Measurements from ENCODE around the gene NOXO1.
"Not testable (repeated sequence)": the region's sequence is repeated elsewhere in the genome, so short reads cannot be mapped to it uniquely, and the experiment has no call there.

NOXO1 gene

DNA sequence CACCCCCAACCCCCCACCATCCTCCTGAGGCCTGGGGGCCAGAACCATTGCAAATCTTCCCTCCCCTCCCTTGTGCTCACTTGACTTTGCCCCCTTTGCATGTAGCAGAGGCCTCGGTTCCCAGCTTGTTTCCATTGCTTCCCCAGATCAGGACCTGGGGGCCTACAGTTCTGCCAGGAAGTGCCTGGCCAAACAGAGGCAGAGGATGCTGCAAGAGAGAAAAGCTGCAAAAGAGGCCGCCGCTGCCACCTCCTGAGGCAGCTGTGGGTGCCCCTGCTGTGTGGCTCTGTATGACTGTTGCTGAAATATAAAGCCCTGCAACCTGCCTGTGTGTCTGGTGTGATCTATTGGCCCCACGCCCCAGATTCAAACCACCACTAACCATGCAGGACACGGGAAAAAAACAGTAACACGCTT lies 19.6 kb downstream of the NOXO1 start:
- peaks cover 15% of the 10 kb centered on the region for H3K36me3 ChIP-seq (ENCODE audit: control insufficient read depth, insufficient read depth, low read length)
- H3K4me1 ChIP-seq (ENCODE audit: control insufficient read depth, insufficient read depth, low read length, poor library complexity, severe bottlenecking), result peaks cover 50% of the 10 kb centered on the region
- H3K27me3 ChIP-seq (replicated peaks; ENCODE audit: control insufficient read depth, insufficient read depth, low read length, poor library complexity, severe bottlenecking), result no peaks in the 10 kb centered on the region
- no peak overlapping the region for H3K4me3 ChIP-seq (ENCODE audit: insufficient read depth, low read depth, low read length, poor library complexity, severe bottlenecking)
- H3K9me3 ChIP-seq (ENCODE audit: control insufficient read depth, low read length), result no peaks in the 10 kb centered on the region
- no peak for DNase-seq
- no peak overlapping the region for H3K27ac ChIP-seq (ENCODE audit: insufficient read depth, low read length, poor library complexity, severe bottlenecking)

DNA sequence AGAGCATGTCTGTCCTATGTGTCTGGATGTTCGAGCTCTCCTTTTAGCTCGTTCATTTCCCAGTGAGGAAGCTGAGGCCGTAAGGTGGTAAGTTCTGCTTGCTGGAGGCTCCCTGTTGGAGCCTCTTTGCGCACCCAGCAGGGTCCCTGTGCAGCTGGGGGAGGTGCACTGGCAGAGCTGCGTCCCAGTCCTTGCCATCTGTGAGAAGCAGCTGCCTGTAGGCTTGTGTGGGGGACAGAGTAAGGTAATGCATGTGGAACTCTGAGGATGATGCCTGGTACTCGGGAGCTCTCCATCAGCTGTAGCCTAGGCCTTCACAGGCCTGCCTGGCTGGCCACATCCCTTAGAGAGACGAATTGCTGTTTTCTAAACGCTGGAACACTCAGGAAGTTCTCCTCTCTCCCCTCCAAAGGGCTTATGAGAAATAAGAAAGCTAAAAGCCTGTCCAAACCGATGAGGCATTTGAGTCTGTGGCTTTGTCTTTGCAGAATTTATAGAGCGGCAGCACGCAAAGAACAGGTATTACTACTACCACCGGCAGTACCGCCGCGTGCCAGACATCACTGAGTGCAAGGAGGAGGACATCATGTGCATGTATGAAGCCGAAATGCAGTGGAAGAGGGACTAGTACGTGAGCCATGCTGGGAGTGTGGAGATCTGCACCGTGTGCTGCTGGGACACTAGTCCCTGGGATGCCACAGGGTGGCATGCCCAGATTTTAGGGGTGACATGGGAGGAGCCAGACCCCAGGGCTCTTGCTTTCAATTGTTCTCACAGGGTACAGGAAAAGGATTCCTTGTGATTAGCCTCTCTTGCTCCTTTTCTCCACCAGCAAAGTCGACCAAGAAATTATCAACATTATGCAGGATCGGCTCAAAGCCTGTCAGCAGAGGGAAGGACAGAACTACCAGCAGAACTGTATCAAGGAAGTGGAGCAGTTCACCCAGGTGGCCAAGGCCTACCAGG lies 20.3 kb downstream of the NOXO1 start:
- peak overlapping the region; percentile 13 for H3K27ac ChIP-seq (ENCODE audit: insufficient read depth, low read length, poor library complexity, severe bottlenecking)
- H3K4me3 ChIP-seq (ENCODE audit: insufficient read depth, low read depth, low read length, poor library complexity, severe bottlenecking), result no peak overlapping the region
- H3K36me3 ChIP-seq (ENCODE audit: control insufficient read depth, insufficient read depth, low read length), result peaks cover 15% of the 10 kb centered on the region
- no peak for DNase-seq
- H3K9me3 ChIP-seq (ENCODE audit: control insufficient read depth, low read length), result no peaks in the 10 kb centered on the region
- H3K27me3 ChIP-seq (replicated peaks; ENCODE audit: control insufficient read depth, insufficient read depth, low read length, poor library complexity, severe bottlenecking), result no peaks in the 10 kb centered on the region
- H3K4me1 ChIP-seq (ENCODE audit: control insufficient read depth, insufficient read depth, low read length, poor library complexity, severe bottlenecking), result peaks cover 49% of the 10 kb centered on the region

DNA sequence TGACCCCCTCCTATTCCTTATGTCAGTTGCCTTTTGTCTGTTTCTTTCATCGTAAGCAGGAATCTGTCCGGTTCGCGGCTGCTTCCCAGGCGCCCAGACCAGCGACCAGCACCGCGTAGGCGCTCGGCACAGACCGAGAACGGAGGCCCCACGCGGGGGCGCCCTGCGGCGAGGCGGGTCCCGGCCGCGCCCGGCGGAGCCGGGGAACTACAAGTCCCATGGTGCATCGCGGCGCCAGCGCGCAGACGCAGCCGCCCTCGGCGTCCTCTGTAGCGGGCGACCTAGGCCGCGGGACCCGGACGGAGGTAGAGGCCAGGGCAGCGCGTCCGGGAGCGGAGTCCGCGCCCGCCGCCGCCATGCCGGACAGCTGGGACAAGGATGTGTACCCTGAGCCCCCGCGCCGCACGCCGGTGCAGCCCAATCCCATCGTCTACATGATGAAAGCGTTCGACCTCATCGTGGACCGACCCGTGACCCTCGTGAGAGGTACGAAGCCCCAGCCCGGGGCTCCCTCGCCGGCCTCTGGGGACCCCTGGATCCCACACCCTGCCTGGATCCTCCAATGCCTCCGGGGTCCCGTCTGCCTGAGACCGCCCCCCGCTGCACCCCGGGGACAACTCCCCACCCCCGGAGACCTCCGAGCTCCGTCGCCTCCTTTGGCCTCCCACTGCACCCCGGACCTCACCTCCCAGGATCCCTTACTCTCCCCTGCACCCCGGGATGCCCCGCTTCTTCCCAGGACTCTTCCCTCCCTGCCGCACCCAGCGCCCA lies 21.8 kb downstream of the NOXO1 start, which contains the start of gene NDUFB10:
TSS of gene NDUFB10 (plus strand) at position 270 of the 771 bp plus-strand sequence. CDS start at position 357, 87 bp downstream.
- Histone ChIP-seq H3K9me3 (ENCODE audit: control insufficient read depth, low read length) (no peaks in the 10 kb centered on the region), H3K27me3 (replicated peaks; ENCODE audit: control insufficient read depth, insufficient read depth, low read length, poor library complexity, severe bottlenecking) (no peaks in the 10 kb centered on the region), H3K36me3 (ENCODE audit: control insufficient read depth, insufficient read depth, low read length) (peaks cover 15% of the 10 kb centered on the region), H3K27ac (ENCODE audit: insufficient read depth, low read length, poor library complexity, severe bottlenecking) (peak within 1 kb of the TSS; percentile 74), H3K4me3 (ENCODE audit: insufficient read depth, low read depth, low read length, poor library complexity, severe bottlenecking) (peak within 1 kb of the TSS; percentile 76), H3K4me1 (ENCODE audit: control insufficient read depth, insufficient read depth, low read length, poor library complexity, severe bottlenecking) (peaks cover 42% of the 10 kb centered on the region)
- peak; percentile 78 to 86 (median 80) for DNase-seq

DNA sequence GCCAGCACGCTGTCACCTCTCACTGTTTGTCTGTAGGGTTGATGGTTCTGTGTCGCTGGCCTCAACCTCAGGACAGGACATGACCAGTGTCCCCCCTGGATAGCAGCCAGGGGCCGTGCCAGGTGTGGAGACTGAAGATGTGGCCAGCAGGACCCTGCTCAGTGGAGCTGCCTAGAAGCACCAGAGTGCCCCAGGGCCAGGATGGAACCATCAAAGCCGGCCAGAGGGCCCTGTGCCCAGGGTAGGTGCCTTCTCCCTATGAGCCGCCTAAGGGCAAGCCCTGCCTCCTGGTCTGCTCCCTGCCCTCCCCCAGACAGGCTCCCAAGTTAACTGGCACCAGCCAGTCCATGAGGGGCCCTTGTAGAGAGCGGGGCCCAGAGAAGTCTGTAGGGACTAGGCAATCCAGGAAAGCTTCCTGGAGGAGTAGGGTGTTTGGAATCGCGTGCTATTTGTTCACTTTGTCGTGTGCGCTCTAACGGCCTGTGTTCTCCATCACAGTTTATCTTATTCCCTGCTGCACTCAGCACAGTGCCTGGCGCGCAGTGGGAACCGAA lies 22.5 kb downstream of the NOXO1 start:
- DNase-seq, result no peak
- Histone ChIP-seq H3K27me3 (replicated peaks; ENCODE audit: control insufficient read depth, insufficient read depth, low read length, poor library complexity, severe bottlenecking) (no peaks in the 10 kb centered on the region), H3K36me3 (ENCODE audit: control insufficient read depth, insufficient read depth, low read length) (peaks cover 15% of the 10 kb centered on the region), H3K4me1 (ENCODE audit: control insufficient read depth, insufficient read depth, low read length, poor library complexity, severe bottlenecking) (peaks cover 37% of the 10 kb centered on the region), H3K27ac (ENCODE audit: insufficient read depth, low read length, poor library complexity, severe bottlenecking) (no peak overlapping the region), H3K4me3 (ENCODE audit: insufficient read depth, low read depth, low read length, poor library complexity, severe bottlenecking) (peak overlapping the region; percentile 76), H3K9me3 (ENCODE audit: control insufficient read depth, low read length) (no peaks in the 10 kb centered on the region)

DNA sequence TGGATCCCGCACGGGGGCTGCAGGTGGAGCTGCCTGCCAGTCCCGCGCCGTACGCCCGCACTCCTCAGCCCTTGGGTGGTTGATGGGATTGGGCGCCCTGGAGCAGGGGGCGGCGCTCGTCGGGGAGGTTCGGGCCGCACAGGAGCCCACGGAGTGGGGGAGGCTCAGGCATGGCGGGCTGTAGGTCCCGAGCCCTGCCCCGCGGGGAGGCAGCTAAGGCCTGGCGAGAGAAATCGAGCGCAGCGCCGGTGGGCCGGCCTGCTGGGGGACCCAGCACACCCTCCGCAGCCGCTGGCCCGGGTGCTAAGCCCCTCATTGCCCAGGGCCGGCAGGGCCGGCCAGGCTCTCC lies 23.2 kb downstream of the NOXO1 start:
- not testable (repeated sequence) for H3K4me3 ChIP-seq (ENCODE audit: insufficient read depth, low read depth, low read length, poor library complexity, severe bottlenecking); H3K27ac ChIP-seq (ENCODE audit: insufficient read depth, low read length, poor library complexity, severe bottlenecking); H3K27me3 ChIP-seq (replicated peaks; ENCODE audit: control insufficient read depth, insufficient read depth, low read length, poor library complexity, severe bottlenecking); DNase-seq; H3K9me3 ChIP-seq (ENCODE audit: control insufficient read depth, low read length)
- Histone ChIP-seq H3K36me3 (ENCODE audit: control insufficient read depth, insufficient read depth, low read length) (peaks cover 13% of the 10 kb centered on the region), H3K4me1 (ENCODE audit: control insufficient read depth, insufficient read depth, low read length, poor library complexity, severe bottlenecking) (peaks cover 31% of the 10 kb centered on the region)

DNA sequence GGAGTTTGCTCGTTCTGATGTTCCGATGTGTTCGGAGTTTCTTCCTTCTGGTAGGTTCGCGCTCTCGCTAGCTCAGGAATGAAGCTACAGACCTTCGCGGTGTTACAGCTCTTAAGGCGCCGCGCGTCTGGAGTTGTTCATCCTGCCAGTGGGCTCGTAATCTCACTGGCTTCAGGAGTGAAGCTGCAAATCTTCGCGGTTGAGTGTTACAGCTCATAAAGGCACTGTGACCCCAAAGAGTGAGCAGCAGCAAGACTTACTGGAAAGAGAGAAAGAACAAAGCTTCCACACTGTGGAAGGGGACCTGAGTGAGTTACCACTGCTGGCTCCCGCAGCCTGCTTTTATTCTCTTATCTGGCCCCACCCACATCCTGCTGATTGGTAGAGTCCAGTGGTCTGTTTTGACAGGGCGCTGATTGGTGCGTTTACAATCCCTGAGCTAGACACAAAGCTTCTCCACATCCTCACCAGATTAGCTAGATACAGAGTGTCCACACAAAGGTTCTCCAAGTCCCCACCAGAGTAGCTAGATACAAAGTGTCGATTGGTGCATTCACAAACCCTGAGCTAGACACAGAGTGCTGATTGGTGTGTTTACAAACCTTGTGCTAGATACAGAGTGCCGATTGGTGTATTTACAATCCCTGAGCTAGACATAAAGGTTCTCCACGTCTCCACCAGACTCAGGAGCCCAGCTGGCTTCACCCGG lies 23.7 kb downstream of the NOXO1 start:
- H3K36me3 ChIP-seq (ENCODE audit: control insufficient read depth, insufficient read depth, low read length); DNase-seq; H3K9me3 ChIP-seq (ENCODE audit: control insufficient read depth, low read length); H3K27ac ChIP-seq (ENCODE audit: insufficient read depth, low read length, poor library complexity, severe bottlenecking); H3K27me3 ChIP-seq (replicated peaks; ENCODE audit: control insufficient read depth, insufficient read depth, low read length, poor library complexity, severe bottlenecking); H3K4me3 ChIP-seq (ENCODE audit: insufficient read depth, low read depth, low read length, poor library complexity, severe bottlenecking): not testable (repeated sequence)
- H3K4me1 ChIP-seq (ENCODE audit: control insufficient read depth, insufficient read depth, low read length, poor library complexity, severe bottlenecking), result peaks cover 26% of the 10 kb centered on the region

DNA sequence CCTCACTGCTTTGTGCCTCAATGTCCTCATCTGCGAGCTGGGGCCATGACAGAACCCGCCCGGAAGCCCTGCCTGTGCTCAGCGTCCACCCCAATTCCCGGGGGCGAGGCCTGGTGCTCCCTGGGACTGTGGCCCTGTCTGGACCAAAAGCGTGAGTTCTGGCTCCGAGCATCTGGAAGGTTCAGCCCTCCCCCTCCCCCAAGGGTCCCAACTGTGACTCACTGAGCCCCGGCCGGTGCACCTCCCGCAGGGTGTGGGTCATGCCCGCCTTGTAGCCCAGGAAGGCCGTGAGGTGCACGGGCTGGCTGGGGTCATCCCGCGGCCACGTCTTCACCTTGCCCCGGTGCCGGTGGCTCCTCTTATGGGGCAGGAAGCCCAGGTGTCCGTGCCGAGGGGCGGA lies 27.5 kb downstream of the NOXO1 start:
- H3K4me1 ChIP-seq (ENCODE audit: control insufficient read depth, insufficient read depth, low read length, poor library complexity, severe bottlenecking), result peaks cover under 1% of the 10 kb centered on the region
- H3K9me3 ChIP-seq (ENCODE audit: control insufficient read depth, low read length), result no peaks in the 10 kb centered on the region
- no peak overlapping the region for H3K27ac ChIP-seq (ENCODE audit: insufficient read depth, low read length, poor library complexity, severe bottlenecking)
- no peaks in the 10 kb centered on the region for H3K27me3 ChIP-seq (replicated peaks; ENCODE audit: control insufficient read depth, insufficient read depth, low read length, poor library complexity, severe bottlenecking)
- DNase-seq, result no peak
- H3K36me3 ChIP-seq (ENCODE audit: control insufficient read depth, insufficient read depth, low read length), result no peaks in the 10 kb centered on the region
- H3K4me3 ChIP-seq (ENCODE audit: insufficient read depth, low read depth, low read length, poor library complexity, severe bottlenecking), result no peak overlapping the region

DNA sequence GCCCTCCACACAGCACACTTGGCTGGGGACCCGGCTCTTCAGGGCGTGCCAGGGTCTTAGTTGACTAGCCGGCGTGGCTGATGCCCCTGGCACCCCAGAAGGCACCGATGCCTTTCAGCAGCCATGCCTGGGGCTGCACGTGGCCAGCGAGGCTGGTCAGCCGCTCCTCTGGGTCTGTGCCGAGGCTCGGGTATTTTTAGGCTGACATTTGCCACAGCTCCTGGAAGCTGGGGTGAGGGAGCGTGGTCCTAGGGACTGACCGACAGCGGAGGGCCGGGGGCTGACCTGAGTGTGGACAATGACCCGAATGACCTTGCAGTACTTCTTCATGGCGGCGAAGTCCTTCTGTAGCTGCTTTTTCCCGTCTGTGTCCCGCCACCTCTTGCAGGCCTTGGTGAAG lies 30.7 kb downstream of the NOXO1 start:
- Histone ChIP-seq H3K4me3 (ENCODE audit: insufficient read depth, low read depth, low read length, poor library complexity, severe bottlenecking) (no peak overlapping the region), H3K4me1 (ENCODE audit: control insufficient read depth, insufficient read depth, low read length, poor library complexity, severe bottlenecking) (no peaks in the 10 kb centered on the region), H3K27me3 (replicated peaks; ENCODE audit: control insufficient read depth, insufficient read depth, low read length, poor library complexity, severe bottlenecking) (no peaks in the 10 kb centered on the region), H3K27ac (ENCODE audit: insufficient read depth, low read length, poor library complexity, severe bottlenecking) (no peak overlapping the region), H3K9me3 (ENCODE audit: control insufficient read depth, low read length) (no peaks in the 10 kb centered on the region), H3K36me3 (ENCODE audit: control insufficient read depth, insufficient read depth, low read length) (no peaks in the 10 kb centered on the region)
- no peak for DNase-seq

DNA sequence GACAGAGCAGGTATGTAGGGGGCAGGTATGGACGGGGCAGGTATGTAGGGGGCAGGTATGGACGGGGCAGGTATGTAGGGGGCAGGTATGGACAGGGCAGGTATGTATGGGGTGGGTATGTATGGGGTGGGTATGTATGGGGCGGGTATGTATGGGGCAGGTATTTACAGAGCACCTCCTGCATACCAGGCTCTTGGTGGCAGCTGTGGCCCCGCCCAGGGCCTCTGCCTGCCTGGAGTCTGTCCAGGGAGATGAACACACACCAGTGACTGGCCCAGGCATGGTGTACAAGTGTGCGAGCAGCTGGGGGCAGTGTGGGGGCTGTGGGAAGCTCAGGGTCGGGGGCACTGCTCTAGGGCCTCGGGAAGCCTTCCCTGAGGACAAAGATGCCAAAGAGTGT lies 31.2 kb downstream of the NOXO1 start:
- no peak for DNase-seq
- Histone ChIP-seq H3K36me3 (ENCODE audit: control insufficient read depth, insufficient read depth, low read length) (no peaks in the 10 kb centered on the region), H3K27me3 (replicated peaks; ENCODE audit: control insufficient read depth, insufficient read depth, low read length, poor library complexity, severe bottlenecking) (no peaks in the 10 kb centered on the region), H3K4me1 (ENCODE audit: control insufficient read depth, insufficient read depth, low read length, poor library complexity, severe bottlenecking) (no peaks in the 10 kb centered on the region), H3K9me3 (ENCODE audit: control insufficient read depth, low read length) (no peaks in the 10 kb centered on the region), H3K4me3 (ENCODE audit: insufficient read depth, low read depth, low read length, poor library complexity, severe bottlenecking) (no peak overlapping the region), H3K27ac (ENCODE audit: insufficient read depth, low read length, poor library complexity, severe bottlenecking) (no peak overlapping the region)

All from effector memory CD4-positive, alpha-beta T cell (primary cell).